ENCODE results near the gene SFSWAP. TPM values are rescaled to one million over a fixed set of nuclear protein-coding genes. Genes with fewer than 3 reads are reported as not detected.

Gene SFSWAP
- total and polyA plus RNA-seq, 2 of the 13 experiments (the other 11 are each of a cell fraction or from before 2014, with no cell fraction given) = 17.1 to 27.7 TPM

GRCh38 chr12:131815131-131815530, 104.2 kb downstream of the SFSWAP start:
- no peaks in the 10 kb centered on the region for H3K36me3 ChIP-seq (replicated peaks in 1 of 2; ENCODE audit: control insufficient read depth in 1 of 2, insufficient read depth in 2 of 2, low read length in 2 of 2)
- TF ChIP-seq ZNF83 (CRISPR knock-in tag; IDR thresholded peaks at IDR 0.05; ENCODE audit: borderline replicate concordance) = no peak
- no peak for TF ChIP-seq ZNF136 (CRISPR knock-in tag; IDR thresholded peaks at IDR 0.05; ENCODE audit: low read depth)
- no peak for TF ChIP-seq ZNF720 (CRISPR knock-in tag; IDR thresholded peaks at IDR 0.05)
- no peak for TF ChIP-seq FOSL2 (CRISPR knock-in tag; IDR thresholded peaks at IDR 0.05)
- TF ChIP-seq HMGA1 (CRISPR knock-in tag; conservative IDR thresholded peaks at IDR 0.05) = no peak
- no peak for TF ChIP-seq SOX6 (IDR thresholded peaks at IDR 0.05)
- TF ChIP-seq SOX6 (CRISPR knock-in tag; IDR thresholded peaks at IDR 0.05) = no peak
- no peak for TF ChIP-seq FIP1L1 (IDR thresholded peaks at IDR 0.05; ENCODE audit: borderline replicate concordance, insufficient read depth, low read depth, low read length)
- no peak for TF ChIP-seq ZBED4 (CRISPR knock-in tag; IDR thresholded peaks at IDR 0.05; ENCODE audit: borderline replicate concordance)
- no peak for TF ChIP-seq CREM (IDR thresholded peaks at IDR 0.05)
- no peak for TF ChIP-seq CREM (CRISPR knock-in tag; IDR thresholded peaks at IDR 0.05)
- no peak for TF ChIP-seq ATF1 (CRISPR knock-in tag; IDR thresholded peaks at IDR 0.05)
- TF ChIP-seq, protein P1, sequence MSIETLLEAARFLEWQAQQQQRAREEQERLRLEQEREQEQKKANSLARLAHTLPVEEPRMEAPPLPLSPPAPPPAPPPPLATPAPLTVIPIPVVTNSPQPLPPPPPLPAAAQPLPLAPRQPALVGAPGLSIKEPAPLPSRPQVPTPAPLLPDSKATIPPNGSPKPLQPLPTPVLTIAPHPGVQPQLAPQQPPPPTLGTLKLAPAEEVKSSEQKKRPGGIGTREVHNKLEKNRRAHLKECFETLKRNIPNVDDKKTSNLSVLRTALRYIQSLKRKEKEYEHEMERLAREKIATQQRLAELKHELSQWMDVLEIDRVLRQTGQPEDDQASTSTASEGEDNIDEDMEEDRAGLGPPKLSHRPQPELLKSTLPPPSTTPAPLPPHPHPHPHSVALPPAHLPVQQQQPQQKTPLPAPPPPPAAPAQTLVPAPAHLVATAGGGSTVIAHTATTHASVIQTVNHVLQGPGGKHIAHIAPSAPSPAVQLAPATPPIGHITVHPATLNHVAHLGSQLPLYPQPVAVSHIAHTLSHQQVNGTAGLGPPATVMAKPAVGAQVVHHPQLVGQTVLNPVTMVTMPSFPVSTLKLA (IDR thresholded peaks at IDR 0.05) = no peak
- TF ChIP-seq NCOA2 (CRISPR knock-in tag; IDR thresholded peaks at IDR 0.05) = no peak
- TF ChIP-seq HMGXB4 (CRISPR knock-in tag; IDR thresholded peaks at IDR 0.05; ENCODE audit: borderline replicate concordance in 1 of 2, low read depth in 1 of 2) = no peak
- TF ChIP-seq CEBPZ (IDR thresholded peaks at IDR 0.05; ENCODE audit: low read length) = no peak

More at GRCh38 chr12:131815131-131815530, 104.2 kb downstream of the SFSWAP start:
- BruUV-seq (replicated peaks) = no TSS peak
- ChIA-PET CTCF (ENCODE audit: low intra/inter-chr PET ratio, low total read pairs) (no interaction called here), POLR2A (no interaction called here)
- in situ Hi-C loops (cut with HindIII; ENCODE audit: extremely low pct_ligation_motif_present, low pct_unique_long_range_greater_than_20kb) = no loop called here
- H3K27ac ChIP-seq (ENCODE audit: extremely low read length, insufficient read depth, low read length) = no peak overlapping the region
- DNase-seq (ENCODE audit: low spot score) = no peak
- ATAC-seq = no peak
- FAIRE-seq = no peak
- no peak overlapping the region for H2AFZ ChIP-seq (ENCODE audit: low read length)
- no peak overlapping the region for H3K4me3 ChIP-seq (replicated peaks in 1 of 3; ENCODE audit: insufficient read depth in 1 of 3, low read depth in 2 of 3, low read length in 3 of 3)
- H3K9me3 ChIP-seq (ENCODE audit: low read length) = peaks cover 23% of the 10 kb centered on the region
- H4K20me1 ChIP-seq (ENCODE audit: insufficient read depth, low read length) = no peaks in the 10 kb centered on the region
- peaks cover 23% of the 10 kb centered on the region for H3K4me1 ChIP-seq (ENCODE audit: insufficient read depth, low read length)
- no peak overlapping the region for H3K4me2 ChIP-seq (ENCODE audit: low read depth, low read length)
- no peak overlapping the region for H3K9ac ChIP-seq (ENCODE audit: insufficient read depth, low read depth, low read length)
- no peaks in the 10 kb centered on the region for H3K79me2 ChIP-seq (ENCODE audit: insufficient read depth, low read length)
- 52% methylated on average over 7 of the region's 7 CpGs for WGBS (ENCODE audit: low lambda C conversion rate)
- intact Hi-C loops (cut with micrococcal nuclease; ENCODE audit: unreplicated experiment) = no loop called here
- no peaks in the 10 kb centered on the region; a peak in 2 of 5 replicates for H3K27me3 ChIP-seq (ENCODE audit: control insufficient read depth in 1 of 2, insufficient read depth in 2 of 2, low read length in 2 of 2)
